Inflammatory macrophage (primary cell): ENCODE results near the gene KIR2DL3.
A peak's percentile ranks its signal among the peaks of the same experiment; 100 is the strongest.
"Not testable (repeated sequence)": the region's sequence is repeated elsewhere in the genome, so short reads cannot be mapped to it uniquely, and the experiment has no call there.

Experiments
- DNase-seq, 2 donors: peaks; one replicate each; pipeline ENCODE4 v3.0.0-alpha.2; 2020 to 2022

The KIR2DL3 gene

DNA sequence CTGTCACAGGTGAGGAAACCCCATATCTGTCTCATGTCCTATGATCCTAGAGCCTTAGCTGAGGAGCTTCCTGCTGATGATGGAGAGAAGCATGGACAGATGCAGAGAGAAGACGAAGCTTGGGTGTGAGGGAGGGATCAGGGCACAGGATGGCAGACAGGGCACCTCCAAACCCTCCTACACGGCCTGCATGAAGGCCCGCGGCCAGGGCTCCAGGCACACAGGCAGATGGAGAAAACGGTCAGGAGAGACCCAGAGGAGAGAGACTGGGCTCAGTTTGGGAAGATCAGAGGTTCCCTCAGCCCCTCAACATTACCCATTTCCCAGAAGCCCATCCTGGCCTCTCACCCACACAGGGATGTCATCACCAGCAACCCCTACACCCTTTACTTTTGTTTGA lies 5.8 kb downstream of the KIR2DL3 start:
- DNase-seq = not testable (repeated sequence)

DNA sequence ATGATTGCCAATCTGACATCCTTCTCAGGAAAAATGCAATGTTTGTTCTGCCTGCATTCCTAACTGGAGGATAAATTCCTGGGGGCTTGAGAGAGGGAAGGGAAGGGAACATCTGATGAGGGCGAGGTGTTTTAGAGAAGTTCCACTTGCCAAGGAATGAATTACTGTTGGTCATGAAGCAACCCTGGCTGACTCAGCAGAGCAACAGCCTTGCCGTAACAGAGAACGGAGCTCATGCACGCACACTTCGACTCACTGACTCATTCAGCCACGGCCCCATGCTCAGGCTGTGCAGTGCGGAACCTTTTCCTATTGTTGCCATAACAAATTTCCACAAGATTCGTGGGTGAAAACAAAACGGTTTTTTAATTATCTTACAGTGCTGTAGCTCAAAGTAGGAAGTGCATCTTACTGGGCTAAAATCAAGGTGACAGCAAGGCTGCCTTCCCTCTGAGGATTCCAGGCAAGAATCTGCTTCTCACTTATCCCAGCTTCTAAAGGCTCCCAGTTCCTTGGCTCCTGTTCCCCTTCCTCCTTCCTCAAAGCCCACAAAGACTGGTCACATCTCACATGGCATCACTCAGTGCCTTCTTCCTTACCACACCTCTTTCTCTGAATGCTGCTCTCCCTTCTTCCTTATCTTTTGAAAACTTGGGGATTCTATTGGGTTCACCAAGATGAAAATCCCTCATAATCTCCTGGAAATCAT lies 9.5 kb downstream of the KIR2DL3 start:
- DNase-seq = peak; percentile 91 to 94

- DNase-seq = peak; percentile 41 to 49
Measured at GRCh38 chr19:54750276-54750675, 12.0 kb downstream of the KIR2DL3 start.

- DNase-seq = not testable (repeated sequence)
Measured at GRCh38 chr19:54756204-54757110, 18.1 kb downstream of the KIR2DL3 start.

DNA sequence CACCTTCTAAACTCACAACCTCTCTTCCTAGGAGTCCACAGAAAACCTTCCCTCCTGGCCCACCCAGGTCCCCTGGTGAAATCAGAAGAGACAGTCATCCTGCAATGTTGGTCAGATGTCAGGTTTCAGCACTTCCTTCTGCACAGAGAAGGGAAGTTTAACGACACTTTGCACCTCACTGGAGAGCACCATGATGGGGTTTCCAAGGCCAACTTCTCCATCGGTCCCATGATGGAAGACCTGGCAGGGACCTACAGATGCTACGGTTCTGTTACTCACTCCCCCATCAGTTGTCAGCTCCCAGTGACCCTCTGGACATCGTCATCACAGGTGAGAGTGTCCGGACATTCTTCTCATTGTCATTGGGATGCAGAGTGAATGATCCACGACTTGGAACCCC lies 20.3 kb downstream of the KIR2DL3 start:
- DNase-seq = not testable (repeated sequence)

GRCh38 chr19:54764219-54764618 lies 25.9 kb downstream of the KIR2DL3 start:
- DNase-seq = peak; percentile 69 to 75

GRCh38 chr19:54766464-54766863 lies 28.2 kb downstream of the KIR2DL3 start:
- DNase-seq = not testable (repeated sequence)

DNA sequence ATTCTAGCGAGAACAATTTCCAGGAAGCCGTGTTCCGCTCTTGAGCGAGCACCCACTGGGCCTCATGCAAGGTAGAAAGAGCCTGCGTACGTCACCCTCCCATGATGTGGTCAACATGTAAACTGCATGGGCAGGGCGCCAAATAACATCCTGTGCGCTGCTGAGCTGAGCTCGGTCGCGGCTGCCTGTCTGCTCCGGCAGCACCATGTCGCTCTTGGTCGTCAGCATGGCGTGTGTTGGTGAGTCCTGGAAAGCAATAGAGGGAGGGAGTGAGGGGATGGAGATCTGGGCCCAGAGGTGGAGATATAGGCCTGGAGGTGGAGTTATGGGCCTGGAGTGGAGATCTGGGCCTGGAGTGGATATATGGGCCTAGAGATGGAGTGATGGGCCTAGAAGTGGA lies 31.3 kb downstream of the KIR2DL3 start, which contains the start of gene KIR2DL1:
KIR2DL1 (plus strand) TSS at position 148 of the 400 bp plus-strand sequence; CDS start at position 206, 58 bp downstream.
- not testable (repeated sequence) for DNase-seq

DNA sequence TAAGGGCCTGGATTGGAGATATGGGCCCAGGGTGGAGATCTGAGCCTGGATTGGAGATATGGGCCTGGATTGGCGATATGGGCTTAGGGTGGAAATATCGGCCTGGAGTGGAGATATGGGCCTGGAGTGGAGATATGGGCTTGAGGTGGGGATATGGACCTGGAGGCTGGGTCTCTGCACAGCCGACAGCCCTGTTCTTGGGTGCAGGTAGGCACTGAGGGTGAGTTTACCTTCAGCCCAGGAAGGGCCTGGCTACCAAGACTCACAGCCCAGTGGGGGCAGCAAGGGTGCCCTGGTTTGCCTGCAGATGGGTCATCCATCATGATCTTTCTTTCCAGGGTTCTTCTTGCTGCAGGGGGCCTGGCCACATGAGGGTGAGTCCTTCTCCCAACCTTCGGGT lies 32.2 kb downstream of the KIR2DL3 start:
- DNase-seq = not testable (repeated sequence)

DNA sequence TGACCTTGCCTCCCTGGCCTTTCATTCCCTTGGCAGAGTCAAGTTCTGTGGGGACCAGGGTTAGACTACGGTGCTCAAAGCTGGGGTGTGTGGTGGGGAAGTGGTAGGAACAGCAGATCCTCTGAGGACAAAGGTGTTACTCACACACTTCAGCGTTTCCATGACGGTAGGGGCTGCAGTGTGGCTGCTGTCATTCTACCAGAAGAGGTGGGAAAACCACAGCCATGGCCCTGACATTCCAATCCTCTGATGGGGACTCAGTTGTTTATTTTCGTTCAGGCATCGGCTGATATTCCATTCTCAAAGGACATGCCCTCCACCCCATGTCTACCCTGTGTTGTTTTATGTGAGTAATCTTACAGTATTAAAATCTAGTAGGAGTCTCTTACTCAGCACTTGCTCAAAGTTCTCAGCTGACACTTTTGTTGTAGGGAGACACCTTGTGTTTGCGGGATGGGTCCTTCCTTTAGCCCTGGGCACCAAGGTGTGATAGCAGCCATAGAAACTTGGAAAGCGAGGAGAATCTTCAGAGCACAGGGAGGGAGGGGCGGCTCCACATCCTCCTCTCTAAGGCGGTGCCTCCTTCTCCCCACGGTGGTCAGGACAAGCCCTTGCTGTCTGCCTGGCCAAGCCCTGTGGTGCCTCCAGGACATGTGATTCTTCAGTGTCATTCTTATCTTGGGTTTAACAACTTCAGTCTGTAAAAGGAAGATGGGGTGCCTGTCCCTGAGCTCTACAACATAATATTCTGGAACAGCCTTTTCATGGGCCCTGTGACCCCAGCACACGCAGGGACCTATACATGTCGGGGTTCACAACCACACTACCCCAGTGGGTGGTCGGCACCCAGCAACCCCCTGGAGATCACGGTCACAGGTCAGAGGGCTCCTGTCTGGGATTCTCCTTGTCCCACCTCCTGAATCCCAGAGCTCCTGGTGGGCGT lies 33.0 kb downstream of the KIR2DL3 start:
- DNase-seq = not testable (repeated sequence)

DNA sequence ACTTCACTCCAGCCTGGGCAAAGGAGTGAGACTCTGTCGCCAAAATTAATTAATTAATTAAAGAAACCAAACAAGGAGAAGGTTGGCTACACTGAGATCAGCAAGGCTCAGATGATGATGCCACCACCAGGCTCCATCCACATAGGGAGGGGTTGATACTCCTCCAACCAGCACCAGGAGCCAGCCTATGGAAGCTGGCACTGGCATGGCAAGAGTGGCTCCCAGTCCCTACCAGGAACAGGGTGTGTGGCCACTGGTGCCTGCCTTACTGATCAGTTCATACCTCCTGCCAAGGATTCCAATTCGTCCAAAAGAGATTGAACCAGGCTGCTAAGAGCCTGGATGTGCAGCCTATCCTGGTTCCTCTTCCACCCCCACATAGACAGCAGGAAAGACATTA lies 34.4 kb downstream of the KIR2DL3 start:
- not testable (repeated sequence) for DNase-seq

GRCh38 chr19:54775095-54775815 lies 36.9 kb downstream of the KIR2DL3 start:
- DNase-seq = not testable (repeated sequence)

- not testable (repeated sequence) for DNase-seq
Measured at GRCh38 chr19:54775830-54776229, 37.5 kb downstream of the KIR2DL3 start.

- DNase-seq = not testable (repeated sequence)
Measured at GRCh38 chr19:54777851-54778250, 39.5 kb downstream of the KIR2DL3 start.

- DNase-seq = peak; percentile 71 to 90
Measured at GRCh38 chr19:54778896-54779295, 40.6 kb downstream of the KIR2DL3 start.

GRCh38 chr19:54782916-54783315 lies 44.6 kb downstream of the KIR2DL3 start:
- not testable (repeated sequence) for DNase-seq

- not testable (repeated sequence) for DNase-seq
Measured at GRCh38 chr19:54786091-54786723, 47.9 kb downstream of the KIR2DL3 start.

DNA sequence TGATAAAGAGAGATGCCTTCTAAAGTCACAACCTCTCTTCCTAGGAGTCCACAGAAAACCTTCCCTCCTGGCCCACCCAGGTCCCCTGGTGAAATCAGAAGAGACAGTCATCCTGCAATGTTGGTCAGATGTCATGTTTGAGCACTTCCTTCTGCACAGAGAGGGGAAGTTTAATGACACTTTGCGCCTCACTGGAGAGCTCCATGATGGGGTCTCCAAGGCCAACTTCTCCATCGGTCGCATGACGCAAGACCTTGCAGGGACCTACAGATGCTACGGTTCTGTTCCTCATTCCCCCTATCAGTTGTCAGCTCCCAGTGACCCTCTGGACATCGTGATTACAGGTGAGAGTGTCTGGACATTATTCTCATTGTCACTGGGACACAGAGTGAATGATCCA lies 49.8 kb downstream of the KIR2DL3 start:
- peak; percentile 76 to 87 for DNase-seq

DNA sequence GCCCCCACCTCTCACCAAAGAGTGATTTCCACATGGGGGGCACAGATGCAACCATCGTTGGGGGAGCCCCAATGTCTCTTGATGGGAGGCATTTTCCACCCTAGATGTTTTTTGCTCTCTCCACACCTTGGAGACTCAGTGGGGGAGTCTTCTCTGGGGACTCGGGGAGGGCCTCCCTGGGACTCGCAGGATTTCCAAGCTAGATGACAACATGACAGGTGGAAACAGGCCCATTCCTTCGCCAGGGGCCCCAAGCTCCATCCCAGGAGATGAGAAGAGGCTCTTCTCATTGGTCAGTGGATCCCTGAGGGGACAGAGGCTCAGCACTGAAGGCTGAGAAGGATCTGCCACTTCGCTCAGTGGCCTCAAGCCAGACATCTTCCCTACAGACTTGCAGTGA lies 52.4 kb downstream of the KIR2DL3 start:
- DNase-seq = no peak

DNA sequence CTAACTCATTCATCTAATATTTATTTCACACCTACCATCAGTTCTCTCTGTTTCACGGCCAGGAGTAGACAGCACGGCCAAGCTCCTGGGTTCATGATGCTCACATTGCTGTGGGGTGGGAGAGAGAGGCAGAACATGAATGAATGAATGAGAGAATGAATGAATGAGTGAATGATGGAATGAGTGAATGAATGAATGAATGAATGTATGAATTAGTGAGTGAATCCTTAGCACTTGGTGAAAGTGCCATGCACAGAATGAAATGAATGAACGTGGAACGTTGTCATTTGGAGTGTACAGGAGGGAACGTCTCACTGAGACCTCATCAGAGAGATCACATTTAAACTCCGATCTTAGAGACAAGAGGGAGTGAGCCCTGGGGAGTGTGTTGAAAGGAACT lies 53.2 kb downstream of the KIR2DL3 start:
- DNase-seq = no peak

GRCh38 chr19:54792814-54793213 lies 54.5 kb downstream of the KIR2DL3 start:
- peak; percentile 2 to 29 for DNase-seq
